Immature natural killer cell (primary cell): Measurements from ENCODE around the gene TUBG2. TPM values are rescaled to one million over a fixed set of nuclear protein-coding genes. Genes with fewer than 3 reads are reported as not detected.
A peak's percentile ranks its signal among the peaks of the same experiment; 100 is the strongest.
"Not testable (repeated sequence)": the region's sequence is repeated elsewhere in the genome, so short reads cannot be mapped to it uniquely, and the experiment has no call there.

ENCODE experiments used
- DNase-seq, 3 donors: peaks; one replicate each; pipeline ENCODE4 v3.0.0; 2022; ENCODE audit warnings: mixed read lengths in 1 of 3
- H3K27ac Mint-ChIP-seq, 6 donors: one replicate each; pipeline ENCODE4 v1.8.0; 2020; ENCODE audit warnings: mixed read lengths in 6 of 6, mild to moderate bottlenecking in 5 of 6, inconsistent platforms in 4 of 6, moderate library complexity in 3 of 6
- H3K27me3 Mint-ChIP-seq, 3 donors: one replicate each; pipeline ENCODE4 v1.8.0; 2020 to 2021; ENCODE audit warnings: low read depth in 3 of 3, mild to moderate bottlenecking in 3 of 3, mixed read lengths in 3 of 3, moderate library complexity in 3 of 3, inconsistent platforms in 1 of 3
- H3K36me3 Mint-ChIP-seq, 3 donors: one replicate each; pipeline ENCODE4 v1.8.0; 2020; ENCODE audit warnings: mixed read lengths in 3 of 3, inconsistent platforms in 2 of 3, mild to moderate bottlenecking in 2 of 3
- H3K4me1 Mint-ChIP-seq, 2 donors: one replicate each; pipeline ENCODE4 v1.8.0; 2020; ENCODE audit warnings: inconsistent platforms in 2 of 2, mild to moderate bottlenecking in 2 of 2, mixed read lengths in 2 of 2, moderate library complexity in 1 of 2
- H3K4me3 Mint-ChIP-seq, 5 donors: one replicate each; pipeline ENCODE4 v1.8.0; 2020; ENCODE audit warnings: mild to moderate bottlenecking in 5 of 5, mixed read lengths in 5 of 5, inconsistent platforms in 3 of 5, moderate library complexity in 3 of 5
- H3K9me3 Mint-ChIP-seq, 6 donors: one replicate each; pipeline ENCODE4 v1.8.0; 2020; ENCODE audit warnings: mild to moderate bottlenecking in 6 of 6, mixed read lengths in 6 of 6, inconsistent platforms in 4 of 6, moderate library complexity in 3 of 6
- polyA plus RNA-seq, 3 donors: library from polyadenylated mRNA; unstranded; fragments of 300-500 nt; fragmentation: Illumina TruSeq; gene quantifications; one replicate each; pipeline ENCODE4 v1.2.3, GENCODE V29; 2021

TUBG2 gene
- polyA plus RNA-seq, 3 donors from 2014 or later: 1.3 to 4.0 (median 3.4) TPM

- Mint-ChIP-seq H3K9me3 (peaks cover 0 to 1% (median 0%) of the 10 kb centered on the region in 6 donors), H3K27ac (peak overlapping the region in 1 of 6 donors; percentile 29), H3K27me3 (peaks cover 0 to 2% (median 2%) of the 10 kb centered on the region in 3 donors), H3K4me1 (no peaks in the 10 kb centered on the region), H3K36me3 (peaks cover 0 to 7% (median 0%) of the 10 kb centered on the region in 3 donors), H3K4me3 (no peak overlapping the region)
- no peak for DNase-seq
These were observed 26.1 kb upstream of the TUBG2 start for GRCh38 chr17:42632949-42633444.

GRCh38 chr17:42639525-42640113 is 19.5 kb upstream of the TUBG2 start:
- Mint-ChIP-seq H3K27ac (peak overlapping the region in 1 of 6 donors; percentile 21), H3K27me3 (peaks cover 2 to 4% (median 2%) of the 10 kb centered on the region in 3 donors), H3K9me3 (no peaks in the 10 kb centered on the region), H3K4me1 (peaks cover 13 to 27% of the 10 kb centered on the region in 2 donors), H3K4me3 (peak overlapping the region in 4 of 5 donors; percentile 3 to 65 (median 40)), H3K36me3 (no peaks in the 10 kb centered on the region)
- no peak for DNase-seq

GRCh38 chr17:42640121-42640520 is 19.0 kb upstream of the TUBG2 start:
- H3K27ac Mint-ChIP-seq: peak overlapping the region in 1 of 6 donors; percentile 53
- H3K36me3 Mint-ChIP-seq: no peaks in the 10 kb centered on the region
- peaks cover 13 to 27% of the 10 kb centered on the region in 2 donors for H3K4me1 Mint-ChIP-seq
- no peaks in the 10 kb centered on the region for H3K9me3 Mint-ChIP-seq
- H3K4me3 Mint-ChIP-seq: peak overlapping the region in 4 of 5 donors; percentile 7 to 65 (median 32)
- peaks cover 2 to 4% (median 2%) of the 10 kb centered on the region in 3 donors for H3K27me3 Mint-ChIP-seq
- DNase-seq: peak in 2 of 3 donors; percentile 14 to 35

GRCh38 chr17:42642336-42642735 is 16.7 kb upstream of the TUBG2 start:
- Mint-ChIP-seq H3K27me3 (peaks cover 2 to 4% (median 2%) of the 10 kb centered on the region in 3 donors), H3K9me3 (no peaks in the 10 kb centered on the region), H3K27ac (no peak overlapping the region), H3K4me1 (peaks cover 13 to 27% of the 10 kb centered on the region in 2 donors), H3K4me3 (peak overlapping the region in 1 of 5 donors; percentile 38), H3K36me3 (no peaks in the 10 kb centered on the region)
- no peak for DNase-seq

- Mint-ChIP-seq H3K27ac (peak overlapping the region in 1 of 6 donors; percentile 48), H3K9me3 (no peaks in the 10 kb centered on the region), H3K4me1 (peaks cover 7 to 14% of the 10 kb centered on the region in 2 donors), H3K36me3 (no peaks in the 10 kb centered on the region), H3K4me3 (peak overlapping the region in 4 of 5 donors; percentile 28 to 51 (median 37)), H3K27me3 (peaks cover 4 to 6% (median 5%) of the 10 kb centered on the region in 3 donors)
- peak in 1 of 3 donors; percentile 11 for DNase-seq
These were observed 11.3 kb upstream of the TUBG2 start for GRCh38 chr17:42647778-42648177.

GRCh38 chr17:42651392-42651791 is 7.7 kb upstream of the TUBG2 start:
- Mint-ChIP-seq H3K36me3 (no peaks in the 10 kb centered on the region), H3K4me3 (no peak overlapping the region), H3K27ac (no peak overlapping the region), H3K27me3 (peaks cover 8 to 12% (median 8%) of the 10 kb centered on the region in 3 donors), H3K4me1 (peaks cover 13 to 25% of the 10 kb centered on the region in 2 donors), H3K9me3 (no peaks in the 10 kb centered on the region)
- DNase-seq: no peak

- peaks cover 10 to 21% of the 10 kb centered on the region in 2 donors for H3K4me1 Mint-ChIP-seq
- H3K36me3 Mint-ChIP-seq: no peaks in the 10 kb centered on the region
- DNase-seq: no peak
- no peak overlapping the region for H3K27ac Mint-ChIP-seq
- H3K27me3 Mint-ChIP-seq: peaks cover 4 to 9% (median 7%) of the 10 kb centered on the region in 3 donors
- H3K4me3 Mint-ChIP-seq: no peak overlapping the region
- H3K9me3 Mint-ChIP-seq: no peaks in the 10 kb centered on the region
These were observed 5.6 kb upstream of the TUBG2 start for GRCh38 chr17:42653179-42654124.

- no peaks in the 10 kb centered on the region for H3K36me3 Mint-ChIP-seq
- H3K27ac Mint-ChIP-seq: peak overlapping the region in 1 of 6 donors; percentile 68
- H3K9me3 Mint-ChIP-seq: no peaks in the 10 kb centered on the region
- H3K4me3 Mint-ChIP-seq: peak overlapping the region in 2 of 5 donors; percentile 2 to 53
- peaks cover 19 to 30% of the 10 kb centered on the region in 2 donors for H3K4me1 Mint-ChIP-seq
- H3K27me3 Mint-ChIP-seq: peaks cover 4 to 7% (median 4%) of the 10 kb centered on the region in 3 donors
- no peak for DNase-seq
These were observed 3.6 kb upstream of the TUBG2 start for GRCh38 chr17:42655528-42655927.

GRCh38 chr17:42657824-42658588 is 1.1 kb upstream of the TUBG2 start:
- peak overlapping the region in 2 of 6 donors; percentile 3 to 27 for H3K27ac Mint-ChIP-seq
- H3K4me1 Mint-ChIP-seq: peaks cover 19 to 30% of the 10 kb centered on the region in 2 donors
- H3K9me3 Mint-ChIP-seq: no peaks in the 10 kb centered on the region
- peaks cover 3 to 7% (median 4%) of the 10 kb centered on the region in 3 donors for H3K27me3 Mint-ChIP-seq
- DNase-seq: no peak
- no peaks in the 10 kb centered on the region for H3K36me3 Mint-ChIP-seq
- H3K4me3 Mint-ChIP-seq: peak overlapping the region; percentile 55 to 92 (median 85)

- H3K36me3 Mint-ChIP-seq, H3K9me3 Mint-ChIP-seq, H3K27ac Mint-ChIP-seq, H3K27me3 Mint-ChIP-seq, DNase-seq: not testable (repeated sequence)
- Mint-ChIP-seq H3K4me3 (peak overlapping the region; percentile 28 to 92 (median 86)), H3K4me1 (peaks cover 19 to 30% of the 10 kb centered on the region in 2 donors)
These were observed 819 bp downstream of the TUBG2 start for GRCh38 chr17:42659932-42660274.

GRCh38 chr17:42660692-42661345 is 1.7 kb downstream of the TUBG2 start:
- peak overlapping the region in 1 of 5 donors; percentile 28 for H3K4me3 Mint-ChIP-seq
- no peaks in the 10 kb centered on the region for H3K9me3 Mint-ChIP-seq
- H3K27me3 Mint-ChIP-seq: peaks cover 0 to 1% (median 1%) of the 10 kb centered on the region in 3 donors
- peaks cover 15 to 24% of the 10 kb centered on the region in 2 donors for H3K4me1 Mint-ChIP-seq
- H3K27ac Mint-ChIP-seq: no peak overlapping the region
- DNase-seq: no peak
- peaks cover 0 to 10% (median 0%) of the 10 kb centered on the region in 3 donors for H3K36me3 Mint-ChIP-seq

GRCh38 chr17:42665581-42666001 is 6.5 kb downstream of the TUBG2 start:
- Mint-ChIP-seq H3K36me3 (peaks cover 0 to 17% (median 8%) of the 10 kb centered on the region in 3 donors), H3K4me3 (no peak overlapping the region), H3K4me1 (peaks cover 0 to 6% of the 10 kb centered on the region in 2 donors), H3K9me3 (no peaks in the 10 kb centered on the region), H3K27me3 (peaks cover 2 to 6% (median 5%) of the 10 kb centered on the region in 3 donors), H3K27ac (no peak overlapping the region)
- no peak for DNase-seq

- not testable (repeated sequence) for DNase-seq, H3K27ac Mint-ChIP-seq, H3K27me3 Mint-ChIP-seq, H3K9me3 Mint-ChIP-seq, H3K4me3 Mint-ChIP-seq
- Mint-ChIP-seq H3K36me3 (peaks cover 0 to 17% (median 8%) of the 10 kb centered on the region in 3 donors), H3K4me1 (peaks cover under 1 to 10% of the 10 kb centered on the region in 2 donors)
These were observed 7.0 kb downstream of the TUBG2 start for GRCh38 chr17:42666126-42666525.
